CD4-positive, CD25-positive, alpha-beta regulatory T cell (primary cell): ENCODE measurements around the gene BRI3. TPM values are rescaled to one million over a fixed set of nuclear protein-coding genes. Genes with fewer than 3 reads are reported as not detected.

Source experiments
- ATAC-seq, 2 donors: fragments of 150-1000 bp; cut with Tn5 transposase; one replicate each; pipeline ENCODE4 v1.10.0; 2021; ENCODE audit warnings: low read depth in 2 of 2, moderate number of reproducible peaks in 2 of 2, moderate library complexity in 1 of 2
- DNase-seq, 3 donors: peaks; one replicate each; pipeline versions ENCODE4 v3.0.0 to v3.0.0-alpha.2; 2012 to 2022; ENCODE audit warnings: mixed read lengths in 1 of 3
- H3K27ac ChIP-seq: one replicate; pipeline ENCODE4 v1.7.0; 2013; ENCODE audit warnings: mild to moderate bottlenecking, low read length; ENCODE audit not compliant: insufficient read depth, poor library complexity, severe bottlenecking
- H3K27me3 ChIP-seq: one replicate; pipeline ENCODE4 v1.7.0; 2013; ENCODE audit warnings: low read length; ENCODE audit not compliant: control insufficient read depth, insufficient read depth
- H3K36me3 ChIP-seq: one replicate; pipeline ENCODE4 v1.7.0; 2013; ENCODE audit warnings: mild to moderate bottlenecking, low read length, moderate library complexity; ENCODE audit not compliant: control insufficient read depth, insufficient read depth
- H3K4me1 ChIP-seq: 2 replicates; pipeline ENCODE4 v1.7.0; 2013; ENCODE audit warnings: mild to moderate bottlenecking, low read length; ENCODE audit not compliant: insufficient read depth, control insufficient read depth, poor library complexity, severe bottlenecking
- H3K4me3 ChIP-seq: one replicate; pipeline ENCODE4 v1.7.0; 2013; ENCODE audit warnings: low read depth, mild to moderate bottlenecking, low read length, moderate library complexity
- H3K9me3 ChIP-seq, 2 experiments: 1 replicate in 1 of 2; 2 replicates in 1 of 2; pipeline ENCODE4 v1.7.0; 2013; ENCODE audit warnings: low read length in 2 of 2, mild to moderate bottlenecking in 1 of 2, moderate library complexity in 1 of 2; ENCODE audit not compliant: control insufficient read depth in 2 of 2
- H3K27ac Mint-ChIP-seq, 3 donors: one replicate each; pipeline ENCODE4 v1.8.0; 2020 to 2022; ENCODE audit warnings: mild to moderate bottlenecking in 3 of 3, mixed read lengths in 3 of 3, moderate library complexity in 2 of 3
- H3K27me3 Mint-ChIP-seq: one replicate; pipeline ENCODE4 v1.8.0; 2022; ENCODE audit warnings: mild to moderate bottlenecking, mixed read lengths
- H3K36me3 Mint-ChIP-seq: one replicate; pipeline ENCODE4 v1.8.0; 2020; ENCODE audit warnings: mixed read lengths
- H3K4me1 Mint-ChIP-seq, 4 donors: one replicate each; pipeline ENCODE4 v1.8.0; 2020 to 2022; ENCODE audit warnings: mixed read lengths in 4 of 4, mild to moderate bottlenecking in 1 of 4
- H3K4me3 Mint-ChIP-seq, 4 donors: one replicate each; pipeline ENCODE4 v1.8.0; 2020 to 2022; ENCODE audit warnings: mild to moderate bottlenecking in 4 of 4, mixed read lengths in 4 of 4, moderate library complexity in 3 of 4
- H3K9me3 Mint-ChIP-seq, 7 donors: one replicate each; pipeline ENCODE4 v1.8.0; 2020 to 2022; ENCODE audit warnings: mixed read lengths in 7 of 7, mild to moderate bottlenecking in 3 of 7, moderate library complexity in 2 of 7
- polyA plus RNA-seq, 4 donors: library from polyadenylated mRNA; unstranded; fragments of 300-500 nt; fragmentation: Illumina TruSeq; gene quantifications; one replicate each; pipeline ENCODE4 v1.2.3, GENCODE V29; 2021
- total RNA-seq: library from RNA; stranded (reverse); gene quantifications from one replicate; pipeline ENCODE4 v1.2.3, GENCODE V29; 2022

Gene BRI3
- total and polyA plus RNA-seq, 5 donors from 2014 or later, result 15.6 to 55.9 (median 16.4) TPM

GRCh38 chr7:98276241-98276761, 5.2 kb upstream of the BRI3 start:
- peaks cover 9% of the 10 kb centered on the region for H3K27me3 Mint-ChIP-seq
- no peaks in the 10 kb centered on the region for H3K36me3 Mint-ChIP-seq
- Histone ChIP-seq H3K27me3 (no peaks in the 10 kb centered on the region), H3K9me3 (no peaks in the 10 kb centered on the region), H3K4me1 (peaks cover 9% of the 10 kb centered on the region), H3K27ac (no peak overlapping the region), H3K4me3 (no peak overlapping the region), H3K36me3 (no peaks in the 10 kb centered on the region)
- H3K27ac Mint-ChIP-seq, result no peak overlapping the region
- no peak overlapping the region for H3K4me3 Mint-ChIP-seq
- no peaks in the 10 kb centered on the region for H3K9me3 Mint-ChIP-seq
- H3K4me1 Mint-ChIP-seq, result peaks cover 0 to 8% (median 5%) of the 10 kb centered on the region in 4 donors
- ATAC-seq, result no peak
- no peak for DNase-seq

- Histone ChIP-seq H3K27me3 (no peaks in the 10 kb centered on the region), H3K4me1 (peaks cover 25% of the 10 kb centered on the region)
Measured at GRCh38 chr7:98278408-98278807, 3.1 kb upstream of the BRI3 start.

GRCh38 chr7:98278936-98279335, 2.5 kb upstream of the BRI3 start:
- H3K4me3 Mint-ChIP-seq, result peak overlapping the region in 2 of 4 donors; percentile 55

More at GRCh38 chr7:98278408-98278807, 3.1 kb upstream of the BRI3 start:
- ATAC-seq (no peak), DNase-seq (no peak)
- H3K9me3 Mint-ChIP-seq, result no peaks in the 10 kb centered on the region
- Histone ChIP-seq H3K9me3 (no peaks in the 10 kb centered on the region), H3K36me3 (no peaks in the 10 kb centered on the region), H3K27ac (no peak overlapping the region), H3K4me3 (no peak overlapping the region)
- peaks cover 0 to 19% (median 15%) of the 10 kb centered on the region in 4 donors for H3K4me1 Mint-ChIP-seq
- peak overlapping the region in 2 of 4 donors; percentile 55 to 58 for H3K4me3 Mint-ChIP-seq
- peaks cover 3% of the 10 kb centered on the region for H3K36me3 Mint-ChIP-seq
- H3K27ac Mint-ChIP-seq, result peak overlapping the region in 2 of 3 donors; percentile 54 to 85
- peaks cover 9% of the 10 kb centered on the region for H3K27me3 Mint-ChIP-seq

GRCh38 chr7:98280296-98280695, 1.2 kb upstream of the BRI3 start:
- H3K4me1 ChIP-seq, result peaks cover 43% of the 10 kb centered on the region
- Mint-ChIP-seq H3K27ac (peak overlapping the region; percentile 84 to 95 (median 86)), H3K4me1 (peaks cover 0 to 38% (median 18%) of the 10 kb centered on the region in 4 donors), H3K27me3 (peaks cover 5% of the 10 kb centered on the region), H3K9me3 (no peaks in the 10 kb centered on the region), H3K36me3 (peaks cover 3% of the 10 kb centered on the region), H3K4me3 (peak overlapping the region; percentile 86 to 95 (median 89))
- no peaks in the 10 kb centered on the region for H3K27me3 ChIP-seq
- peak overlapping the region; percentile 72 for H3K4me3 ChIP-seq
- no peak for DNase-seq
- H3K9me3 ChIP-seq, result no peaks in the 10 kb centered on the region
- peak overlapping the region; percentile 73 for H3K27ac ChIP-seq
- no peaks in the 10 kb centered on the region for H3K36me3 ChIP-seq
- ATAC-seq, result no peak

More at GRCh38 chr7:98278936-98279335, 2.5 kb upstream of the BRI3 start:
- DNase-seq, result no peak
- Histone ChIP-seq H3K4me3 (no peak overlapping the region), H3K36me3 (no peaks in the 10 kb centered on the region), H3K27me3 (no peaks in the 10 kb centered on the region), H3K4me1 (peaks cover 30% of the 10 kb centered on the region), H3K27ac (no peak overlapping the region), H3K9me3 (no peaks in the 10 kb centered on the region)
- Mint-ChIP-seq H3K36me3 (peaks cover 3% of the 10 kb centered on the region), H3K9me3 (no peaks in the 10 kb centered on the region), H3K27me3 (peaks cover 9% of the 10 kb centered on the region), H3K4me1 (peaks cover 0 to 24% (median 13%) of the 10 kb centered on the region in 4 donors), H3K27ac (peak overlapping the region in 1 of 3 donors; percentile 39)
- no peak for ATAC-seq

GRCh38 chr7:98281757-98282606, 496 bp downstream of the BRI3 start:
- no peaks in the 10 kb centered on the region for H3K27me3 ChIP-seq
- H3K27me3 Mint-ChIP-seq, result peaks cover 5% of the 10 kb centered on the region
- peaks cover 0 to 45% (median 18%) of the 10 kb centered on the region in 4 donors for H3K4me1 Mint-ChIP-seq
- no peaks in the 10 kb centered on the region for H3K9me3 ChIP-seq
- DNase-seq (peak in 2 of 3 donors; percentile 26 to 32), ATAC-seq (peak; percentile 17 to 19)
- H3K4me1 ChIP-seq, result peaks cover 49% of the 10 kb centered on the region
- H3K4me3 Mint-ChIP-seq, result peak overlapping the region; percentile 81 to 92 (median 87)
- H3K36me3 ChIP-seq, result no peaks in the 10 kb centered on the region
- H3K4me3 ChIP-seq, result peak overlapping the region; percentile 56
- no peaks in the 10 kb centered on the region for H3K9me3 Mint-ChIP-seq
- peaks cover 3% of the 10 kb centered on the region for H3K36me3 Mint-ChIP-seq
- peak overlapping the region; percentile 78 to 90 (median 88) for H3K27ac Mint-ChIP-seq
- peak overlapping the region; percentile 80 for H3K27ac ChIP-seq

GRCh38 chr7:98282703-98283102, 1.2 kb downstream of the BRI3 start:
- DNase-seq (no peak), ATAC-seq (no peak)
- Mint-ChIP-seq H3K27me3 (peaks cover 5% of the 10 kb centered on the region), H3K4me3 (peak overlapping the region; percentile 81 to 92 (median 87)), H3K9me3 (no peaks in the 10 kb centered on the region), H3K36me3 (peaks cover 3% of the 10 kb centered on the region), H3K4me1 (peaks cover 0 to 47% (median 18%) of the 10 kb centered on the region in 4 donors), H3K27ac (peak overlapping the region; percentile 78 to 90 (median 88))
- no peaks in the 10 kb centered on the region for H3K36me3 ChIP-seq
- no peaks in the 10 kb centered on the region for H3K27me3 ChIP-seq
- H3K9me3 ChIP-seq, result no peaks in the 10 kb centered on the region
- peak overlapping the region; percentile 80 for H3K27ac ChIP-seq
- H3K4me1 ChIP-seq, result peaks cover 49% of the 10 kb centered on the region
- H3K4me3 ChIP-seq, result peak overlapping the region; percentile 56

- Mint-ChIP-seq H3K27ac (peak overlapping the region; percentile 78 to 90 (median 88)), H3K4me1 (peaks cover 0 to 51% (median 18%) of the 10 kb centered on the region in 4 donors), H3K4me3 (peak overlapping the region; percentile 81 to 92 (median 87)), H3K36me3 (peaks cover 3% of the 10 kb centered on the region), H3K27me3 (peaks cover 5% of the 10 kb centered on the region), H3K9me3 (no peaks in the 10 kb centered on the region)
- Histone ChIP-seq H3K4me3 (peak overlapping the region; percentile 56), H3K36me3 (no peaks in the 10 kb centered on the region), H3K4me1 (peaks cover 49% of the 10 kb centered on the region), H3K27me3 (no peaks in the 10 kb centered on the region), H3K27ac (peak overlapping the region; percentile 33), H3K9me3 (no peaks in the 10 kb centered on the region)
- ATAC-seq, result no peak
- DNase-seq, result no peak
Measured at GRCh38 chr7:98283127-98283886, 1.8 kb downstream of the BRI3 start.
